GM04504 (cell line): Measurements from ENCODE around the gene SPRED2.
A peak's percentile ranks its signal among the peaks of the same experiment; 100 is the strongest.

ENCODE experiments used
- DNase-seq: peaks from one replicate; pipeline ENCODE4 v3.0.0-alpha.2; 2012; ENCODE audit warnings: low read depth

Gene SPRED2

DNA sequence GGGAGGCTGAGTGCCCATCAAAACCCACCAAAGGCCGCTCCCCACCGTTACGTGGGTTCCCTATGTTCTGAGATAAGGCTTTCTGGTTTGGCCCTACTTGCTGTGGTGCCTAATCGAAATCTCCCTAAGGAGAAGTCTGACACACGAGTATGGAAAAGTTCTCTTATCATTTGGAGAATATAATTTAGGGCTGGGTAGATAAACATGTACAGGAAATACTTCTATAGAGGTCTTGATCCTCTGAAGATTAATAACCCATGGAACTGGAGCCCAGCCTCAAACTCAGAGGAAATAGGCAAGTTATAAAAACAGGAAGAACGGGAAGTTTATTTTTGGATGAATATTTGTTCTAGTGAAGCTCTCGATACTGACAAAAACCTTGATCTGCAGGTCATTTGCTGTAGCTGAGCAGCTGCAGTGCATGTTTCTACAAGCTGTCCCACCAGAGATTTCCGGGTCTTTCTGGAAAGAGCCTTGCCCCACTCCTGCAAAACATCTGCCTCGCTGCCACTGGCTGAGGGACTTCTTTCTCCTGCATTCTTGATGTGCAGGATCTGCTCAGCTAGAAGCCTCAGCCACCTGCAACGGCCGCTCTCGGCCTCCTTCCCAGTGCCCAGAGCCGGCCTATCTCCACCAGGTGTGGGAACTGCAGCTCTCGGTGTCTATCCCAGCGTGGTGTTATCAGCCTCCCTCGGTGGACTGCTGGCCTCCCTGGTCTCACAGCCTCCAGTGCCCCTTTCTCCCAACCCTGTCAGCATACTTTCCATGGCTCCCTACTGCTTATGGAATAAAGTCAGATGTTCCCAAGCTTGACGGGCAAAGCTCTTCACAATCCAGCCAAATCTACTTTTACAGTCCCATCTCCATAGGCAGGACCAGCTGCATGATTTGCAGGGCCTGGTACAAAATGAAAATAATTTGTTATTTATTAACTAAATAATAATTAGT, 48.6 kb downstream of the SPRED2 start:
- DNase-seq = no peak

DNA sequence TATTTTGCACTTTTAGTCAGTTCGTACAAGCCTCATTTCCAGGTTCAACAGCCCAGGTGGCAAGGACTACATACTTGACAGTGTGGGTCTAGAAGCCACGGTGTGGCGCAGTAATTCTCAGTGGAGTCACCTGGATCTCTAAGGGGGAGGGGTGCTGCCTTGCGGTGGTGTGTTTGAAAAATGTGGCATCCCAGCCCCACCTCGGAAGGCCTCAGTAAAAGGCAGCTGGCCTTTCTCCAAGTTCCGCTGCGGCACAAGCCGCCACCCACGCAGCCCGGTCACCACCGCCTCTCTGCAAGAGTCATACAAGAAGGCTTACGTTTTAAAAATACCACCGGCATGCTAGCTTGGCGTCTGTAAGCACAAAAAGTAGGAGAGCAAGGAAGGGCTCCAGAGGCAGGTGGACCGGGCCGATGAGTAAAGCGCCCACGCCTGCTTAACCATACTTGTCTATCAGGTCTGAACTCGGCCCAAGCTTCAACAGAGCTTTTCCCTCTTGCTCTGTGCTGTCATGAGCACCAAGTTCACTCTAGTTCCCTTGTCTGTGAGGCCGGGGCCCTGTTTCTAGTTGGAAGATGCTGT, 49.5 kb downstream of the SPRED2 start:
- peak; percentile 51 for DNase-seq

DNA sequence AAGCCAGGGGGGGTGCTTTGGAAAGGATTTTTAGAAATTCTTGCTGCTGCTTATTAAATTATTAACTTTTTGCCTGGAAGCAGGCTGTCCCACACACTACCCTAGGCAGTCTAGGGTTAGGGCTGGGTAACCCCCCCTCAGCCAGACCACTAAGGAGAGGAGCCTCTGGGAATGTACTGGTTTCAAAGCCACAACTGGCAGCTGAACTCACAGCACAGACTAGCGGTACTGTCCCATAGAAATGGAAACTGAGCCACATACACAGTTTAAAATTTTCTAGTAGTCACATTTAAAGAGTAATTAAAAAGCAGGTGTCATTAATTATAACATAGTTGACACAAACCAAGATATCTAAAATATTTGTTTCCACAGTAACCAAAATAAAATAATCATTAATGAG, 50.1 kb downstream of the SPRED2 start:
- no peak for DNase-seq

DNA sequence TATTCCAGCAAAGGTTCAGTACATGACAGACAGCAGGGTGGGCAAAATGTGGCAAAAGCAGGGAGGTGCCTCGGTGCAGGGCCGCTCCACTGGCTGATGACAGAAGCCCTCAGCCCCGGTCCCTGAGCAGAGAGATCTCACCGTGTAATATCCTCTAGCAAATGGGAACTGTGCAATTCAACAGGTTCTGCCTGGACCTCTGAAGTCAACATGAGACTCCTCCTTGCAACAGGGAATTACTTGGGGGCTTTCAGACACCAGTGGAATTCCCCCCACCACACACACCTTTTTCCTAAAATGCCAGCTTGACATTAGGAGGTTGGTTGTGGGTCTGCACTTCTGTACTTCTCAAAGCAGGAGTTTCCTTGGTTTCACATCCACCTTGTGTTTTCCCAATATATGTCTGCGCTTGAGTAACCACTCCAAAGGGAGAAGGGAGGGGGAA, 50.8 kb downstream of the SPRED2 start:
- no peak for DNase-seq

DNA sequence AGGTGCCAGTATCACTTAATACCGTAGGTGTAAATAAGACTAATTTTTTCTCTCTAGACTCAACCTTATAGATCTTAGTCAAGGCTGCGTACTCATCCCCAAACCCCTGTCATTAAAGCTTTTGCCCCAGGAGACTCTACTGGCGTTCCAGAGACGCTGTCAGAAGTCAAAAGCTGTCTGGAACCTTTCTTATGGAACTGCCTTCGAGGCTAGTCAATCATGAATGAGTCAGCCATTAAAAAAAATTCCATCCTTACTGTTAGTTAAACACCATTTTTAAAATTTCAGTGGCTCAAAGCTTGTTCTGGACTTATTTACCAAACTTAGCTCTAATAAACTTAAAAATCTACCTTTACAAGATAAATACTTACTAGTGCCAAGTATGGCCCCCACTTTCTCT, 52.1 kb downstream of the SPRED2 start:
- no peak for DNase-seq

DNA sequence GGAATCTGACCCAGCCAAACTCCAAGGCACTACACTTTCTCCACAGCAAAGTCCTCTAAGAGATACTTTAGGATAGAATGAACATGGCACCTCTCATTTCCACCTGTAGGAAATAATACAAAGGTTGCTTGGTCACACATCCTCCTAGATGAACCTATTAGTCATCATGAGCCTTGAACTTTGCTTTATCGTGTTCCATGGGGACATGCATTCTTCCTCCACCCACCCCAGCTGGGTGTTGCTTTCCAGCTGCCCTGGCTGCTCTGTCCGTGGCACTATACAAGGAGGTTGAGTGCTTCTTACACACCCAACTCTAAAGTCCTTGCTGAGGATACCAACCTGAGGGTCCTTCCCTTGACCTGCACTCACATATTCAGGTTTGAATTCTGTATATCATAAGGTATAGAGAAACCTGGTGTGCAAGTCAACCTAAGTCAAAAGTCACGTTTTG, 52.7 kb downstream of the SPRED2 start:
- DNase-seq = no peak

DNA sequence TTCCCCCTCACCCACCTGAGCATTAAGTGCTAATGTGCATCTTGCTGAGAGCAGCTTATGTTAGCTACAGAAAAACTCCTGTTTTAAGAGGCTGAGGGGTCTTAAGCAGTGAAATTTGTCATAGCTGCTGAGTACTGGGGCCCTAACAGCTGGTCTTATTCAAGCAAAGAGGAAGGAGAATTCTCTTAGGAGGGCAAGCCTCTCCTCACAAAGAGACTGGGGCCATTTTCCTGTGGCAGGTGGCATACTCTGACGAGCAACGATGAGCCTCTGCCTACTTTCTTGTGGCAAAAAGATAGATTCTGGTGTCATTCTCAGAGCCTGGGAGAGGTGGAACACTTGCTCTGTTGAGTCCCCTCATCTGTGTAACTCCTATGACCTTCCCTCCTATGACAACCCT, 53.2 kb downstream of the SPRED2 start:
- DNase-seq = no peak

DNA sequence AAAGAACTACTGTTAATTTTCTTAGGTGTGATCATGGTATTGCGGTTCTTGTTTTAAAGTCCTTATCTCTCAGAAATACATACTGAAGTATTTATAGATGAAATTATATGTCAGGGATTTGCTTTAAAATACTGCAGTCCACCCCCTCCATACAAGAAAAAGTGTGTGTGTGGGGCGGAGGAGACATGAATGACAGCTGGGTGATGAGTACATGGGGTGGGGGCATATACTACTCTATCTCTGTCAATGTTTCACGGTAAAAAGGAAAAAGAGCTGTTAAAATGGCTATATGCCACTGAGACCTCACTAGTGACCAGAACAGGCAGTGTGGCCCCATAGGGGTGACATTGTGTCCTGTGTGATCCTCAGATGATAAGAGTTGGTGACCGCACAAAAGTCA, 54.1 kb downstream of the SPRED2 start:
- DNase-seq = no peak

DNA sequence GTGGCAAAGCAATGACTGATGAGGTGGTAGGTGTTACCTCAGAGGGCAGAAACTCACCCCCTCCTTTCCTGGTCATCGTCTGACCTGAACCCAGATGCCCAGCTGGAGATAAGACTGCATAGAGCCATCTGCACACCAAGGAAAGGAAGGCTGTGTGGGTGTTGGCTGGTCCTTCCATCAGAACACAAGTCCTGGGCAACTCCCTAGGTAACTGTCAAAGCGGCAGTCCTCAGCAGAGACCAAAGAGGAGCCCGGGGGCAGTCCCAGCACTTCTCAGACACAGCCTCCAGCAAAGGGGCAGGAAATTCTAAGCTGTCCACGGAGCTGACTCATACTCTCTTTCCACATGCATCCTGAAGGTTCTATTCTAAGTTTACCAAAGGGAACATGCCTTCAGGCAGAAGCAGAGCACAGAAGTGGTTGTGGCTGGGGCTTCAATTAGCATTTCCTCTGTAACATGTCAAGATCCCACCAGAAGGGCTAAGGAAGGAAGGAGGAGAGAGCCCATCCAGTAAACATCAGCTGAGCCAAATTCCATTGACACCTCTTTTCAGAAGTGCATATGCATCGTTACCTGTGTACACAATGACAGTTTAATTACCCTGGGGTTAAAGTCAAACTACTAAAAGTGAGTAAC, 54.7 kb downstream of the SPRED2 start:
- DNase-seq = no peak

DNA sequence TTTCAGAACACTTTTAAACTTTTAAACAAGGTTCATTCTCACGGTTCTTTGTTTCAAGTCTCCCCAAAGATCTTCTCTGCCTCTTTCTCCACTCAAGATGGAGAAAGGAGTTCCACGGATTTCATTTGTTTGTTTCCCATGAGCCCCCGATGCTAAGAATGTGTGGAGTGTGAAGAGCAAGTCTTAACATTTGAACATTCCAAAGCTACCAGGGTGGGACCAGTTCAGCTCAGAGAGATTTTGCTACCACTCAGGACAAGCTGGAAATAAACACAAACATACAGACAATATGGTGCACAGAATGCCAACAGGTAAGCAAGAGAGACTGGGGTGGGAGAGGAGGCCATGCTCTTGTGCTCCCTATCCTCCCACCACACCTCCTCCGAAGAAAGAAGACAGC, 56.7 kb downstream of the SPRED2 start:
- no peak for DNase-seq

DNA sequence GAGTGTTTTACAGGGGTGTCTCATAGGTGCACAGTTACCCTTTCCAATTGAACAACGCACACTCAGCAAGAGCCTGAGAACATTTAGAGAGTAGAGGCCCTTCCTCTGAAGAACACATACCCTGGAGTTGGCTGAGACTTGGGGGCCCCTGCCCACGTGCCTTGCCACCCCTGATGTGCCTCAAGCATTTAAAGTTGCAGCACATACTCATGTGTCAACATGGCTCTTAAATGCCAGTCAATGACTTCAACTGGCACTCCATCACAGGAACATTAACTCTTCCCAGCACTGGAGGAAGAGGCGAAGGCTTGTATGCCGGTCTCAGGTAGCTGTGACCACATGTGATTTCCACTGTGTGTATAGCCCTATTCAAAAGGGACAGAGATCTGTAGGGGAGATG, 57.4 kb downstream of the SPRED2 start:
- DNase-seq = no peak

DNA sequence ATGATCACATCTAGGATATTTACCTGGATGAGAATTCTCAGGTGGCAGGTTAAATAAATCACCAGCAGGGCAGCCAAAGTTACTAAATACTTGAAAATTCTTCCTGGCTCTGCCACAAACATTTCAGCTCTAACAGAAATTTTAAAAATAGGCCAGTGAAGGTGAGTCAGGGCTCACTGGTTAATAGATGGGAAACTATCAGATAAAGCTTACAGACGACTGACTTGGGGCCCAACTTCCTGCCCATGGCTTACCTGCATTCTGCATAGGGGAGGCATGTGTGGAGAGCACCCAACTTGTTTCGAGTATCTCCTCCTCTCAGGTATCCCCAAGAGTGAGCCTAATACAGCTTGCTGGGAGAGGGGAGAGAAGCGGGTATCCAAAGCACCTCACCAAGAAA, 57.8 kb downstream of the SPRED2 start:
- DNase-seq = no peak

DNA sequence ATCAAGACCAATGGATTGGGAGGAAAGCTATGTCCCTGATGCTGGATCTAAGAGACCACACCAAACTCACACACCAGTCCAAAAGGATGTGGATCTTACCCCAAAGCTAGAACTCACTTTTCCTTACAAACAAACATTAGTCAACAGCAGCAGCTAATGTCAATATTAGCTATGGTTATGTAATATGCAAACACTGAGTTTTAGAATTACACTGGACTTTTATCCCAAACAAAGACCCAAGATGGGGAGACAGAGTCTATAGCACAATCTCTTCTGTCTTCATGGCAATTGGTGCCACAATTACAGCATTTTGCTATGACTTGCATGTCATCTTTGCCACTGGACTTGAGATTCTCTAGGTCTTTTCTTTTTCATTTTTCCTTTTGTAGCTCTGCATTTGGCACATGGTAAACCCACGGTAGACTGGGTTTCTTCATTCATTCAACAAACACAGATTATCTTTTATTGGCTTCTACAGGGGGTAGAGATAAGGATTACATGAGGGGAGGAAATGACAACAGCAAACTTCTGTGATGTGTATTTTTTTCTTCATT, 59.0 kb downstream of the SPRED2 start:
- DNase-seq = no peak

DNA sequence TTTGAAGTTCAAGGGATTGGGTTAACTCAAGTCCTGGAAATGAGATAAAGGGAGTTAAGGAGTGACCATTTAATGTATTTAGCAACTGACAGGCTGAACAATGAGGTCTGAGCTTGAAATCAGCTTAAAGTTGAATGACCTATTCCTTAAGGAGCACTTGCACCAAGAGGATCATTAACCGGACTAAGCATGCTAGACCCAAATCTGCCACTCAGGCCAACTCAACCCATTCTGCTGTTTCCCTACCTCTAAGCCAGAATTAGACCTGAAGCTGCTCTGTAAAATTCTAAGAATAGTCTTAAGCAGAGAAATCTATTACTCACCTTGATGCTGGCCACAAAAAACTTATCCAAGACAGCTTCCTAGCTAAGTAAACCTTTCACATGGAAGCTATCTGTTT, 59.8 kb downstream of the SPRED2 start:
- DNase-seq = no peak

DNA sequence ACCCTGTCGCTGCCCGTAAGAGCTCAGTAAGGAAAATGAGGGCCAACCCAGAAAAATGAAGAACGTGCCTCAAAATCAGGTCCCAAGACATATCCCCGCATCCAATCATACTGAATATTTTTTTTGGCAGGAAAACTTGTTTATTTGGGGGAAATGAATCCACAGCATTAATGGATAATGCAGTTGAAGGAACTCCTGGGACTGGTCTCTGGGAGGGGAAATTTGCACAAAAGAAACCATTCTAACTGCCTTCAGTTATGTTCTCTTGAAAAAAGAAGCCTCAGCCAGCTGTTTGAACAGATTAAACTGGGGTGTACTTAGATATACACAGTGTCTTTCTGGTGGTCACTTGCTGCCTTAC, 61.3 kb downstream of the SPRED2 start:
- DNase-seq = no peak

DNA sequence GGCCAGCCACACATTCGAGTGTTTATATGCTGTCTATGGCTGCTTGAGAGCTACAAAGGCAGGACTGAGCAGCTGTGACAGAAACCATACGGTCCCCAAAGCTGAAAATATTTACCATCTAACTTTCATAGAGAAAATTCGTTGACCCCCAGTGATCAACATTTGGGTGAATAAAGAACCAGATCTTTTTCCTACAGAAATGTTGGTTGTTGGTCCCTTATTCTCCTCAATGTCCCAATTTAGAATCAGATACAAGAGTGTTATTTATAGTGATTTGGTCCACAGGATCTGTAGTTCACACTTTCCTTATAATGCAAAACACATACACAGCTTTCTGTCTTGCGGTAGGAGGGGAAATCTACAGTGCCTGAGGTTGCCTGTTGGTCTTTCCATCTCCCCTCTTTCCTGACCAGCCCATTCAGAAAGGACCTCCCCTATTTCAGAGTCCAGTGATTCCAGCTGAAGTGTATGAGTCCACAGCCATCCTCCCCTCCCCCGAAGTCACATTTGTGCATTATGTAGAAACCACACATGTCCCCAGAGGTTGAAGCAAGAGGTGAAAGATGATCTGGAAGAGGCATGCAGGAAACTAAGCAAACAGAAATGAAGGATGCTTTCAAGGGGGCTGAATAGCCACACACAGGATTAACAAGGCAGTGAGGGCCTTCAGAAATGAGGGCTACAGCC, 61.9 kb downstream of the SPRED2 start:
- no peak for DNase-seq

DNA sequence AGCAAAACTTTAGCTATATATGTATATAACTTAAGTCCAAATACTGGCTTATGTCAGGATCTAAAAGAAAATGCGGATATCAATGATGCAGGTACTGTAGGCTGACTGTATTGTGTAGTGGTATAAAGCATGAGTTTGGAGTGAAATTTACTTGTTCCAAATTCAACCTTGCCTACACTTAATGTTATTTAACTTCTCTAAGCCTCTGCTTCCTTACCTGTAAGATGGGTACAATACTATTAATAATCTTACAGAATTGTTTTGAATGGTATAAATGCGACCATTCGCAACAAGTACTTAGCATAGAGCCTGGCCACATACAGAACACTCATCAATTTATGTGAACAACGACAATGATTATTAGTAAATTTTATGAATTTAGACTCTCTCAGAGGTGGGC, 62.4 kb downstream of the SPRED2 start:
- DNase-seq = no peak

DNA sequence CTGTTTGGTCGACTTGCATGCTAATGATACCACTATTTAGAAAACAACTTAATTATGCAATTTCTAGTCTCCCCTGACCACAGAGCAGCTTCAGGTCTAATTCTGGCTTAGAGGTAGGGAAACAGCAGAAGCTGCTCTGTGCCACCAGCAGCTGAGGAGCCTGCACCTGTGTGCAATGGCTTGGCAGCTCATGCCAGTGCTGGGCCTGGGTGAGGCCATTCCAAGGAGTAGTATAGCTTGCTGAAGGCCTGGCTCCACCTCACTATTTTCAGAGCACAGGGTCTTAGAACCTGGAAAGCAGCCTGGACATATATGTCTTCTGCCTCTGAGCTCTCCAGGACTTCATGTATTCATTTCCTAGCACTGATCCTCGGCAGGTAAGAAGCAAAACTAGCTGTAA, 62.8 kb downstream of the SPRED2 start:
- DNase-seq = no peak

DNA sequence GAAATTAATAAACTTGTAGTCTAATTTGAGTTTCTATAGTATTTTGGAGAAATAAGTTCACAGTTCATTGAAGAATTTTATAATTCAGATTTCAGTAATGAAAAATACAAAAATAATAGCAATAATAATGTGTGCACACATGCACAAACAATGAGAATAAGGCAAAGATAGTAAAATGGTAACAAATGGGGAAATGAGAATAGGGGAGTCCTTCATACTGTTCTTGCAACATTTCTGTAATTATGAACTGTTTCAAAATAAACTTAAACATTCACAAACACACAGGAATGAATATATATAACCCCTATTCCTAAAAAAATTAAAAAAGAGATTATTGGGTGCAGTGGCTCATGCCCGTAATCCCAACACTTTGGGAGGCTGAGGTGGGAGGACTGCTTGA, 63.9 kb downstream of the SPRED2 start:
- no peak for DNase-seq

DNA sequence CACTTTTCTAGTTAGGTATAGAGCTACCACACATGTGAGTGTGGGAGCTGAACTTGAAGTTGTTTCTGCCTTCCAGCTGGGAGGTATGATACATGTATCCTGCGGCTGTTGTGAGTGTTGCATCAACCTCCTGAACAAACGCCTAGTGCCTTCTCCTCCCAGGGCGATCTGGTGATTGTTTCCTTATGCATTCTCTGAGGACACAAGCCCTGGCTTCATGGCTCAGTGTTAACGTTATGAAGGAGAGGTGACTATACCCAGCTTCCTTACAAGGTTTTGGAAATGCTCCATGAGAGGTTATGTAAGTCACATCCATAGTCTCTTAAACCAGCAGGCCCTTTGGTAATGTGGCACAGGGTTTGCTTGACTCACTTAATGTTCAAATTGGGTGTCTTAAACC, 64.9 kb downstream of the SPRED2 start:
- peak; percentile 99 for DNase-seq

DNA sequence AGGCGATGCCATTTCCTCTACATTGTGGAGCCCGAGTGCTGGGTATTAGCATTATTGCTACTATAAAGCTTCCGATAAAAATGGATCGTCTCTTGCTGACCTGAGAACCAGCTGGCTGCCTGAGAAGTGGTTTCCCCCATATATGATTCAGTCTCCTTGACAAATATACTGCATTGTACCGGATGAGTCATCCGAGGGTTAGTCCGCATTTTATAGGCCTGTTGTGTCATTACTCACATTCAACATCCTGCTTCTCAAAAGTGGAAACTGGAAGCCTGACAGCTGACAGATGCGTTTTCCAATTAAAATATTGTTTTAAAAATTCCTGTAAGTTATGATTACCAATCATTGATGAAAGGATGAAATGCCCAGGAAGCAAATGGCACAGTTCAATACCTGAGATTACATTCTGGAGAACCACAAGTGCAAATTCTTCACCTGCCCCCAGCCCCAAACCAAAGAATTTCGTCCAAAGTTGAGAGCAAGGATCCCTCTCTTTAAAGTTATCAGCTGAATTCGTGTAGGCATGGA, 65.7 kb downstream of the SPRED2 start:
- peak; percentile 94 for DNase-seq
